GM18520 (cell line): ENCODE results near the gene CAND2.

Source experiments
- ATAC-seq: cut with Tn5 transposase; IDR thresholded peaks from one replicate; pipeline ENCODE4 v1.9.1; 2021; ENCODE audit not compliant: unreplicated experiment

CAND2 gene

DNA sequence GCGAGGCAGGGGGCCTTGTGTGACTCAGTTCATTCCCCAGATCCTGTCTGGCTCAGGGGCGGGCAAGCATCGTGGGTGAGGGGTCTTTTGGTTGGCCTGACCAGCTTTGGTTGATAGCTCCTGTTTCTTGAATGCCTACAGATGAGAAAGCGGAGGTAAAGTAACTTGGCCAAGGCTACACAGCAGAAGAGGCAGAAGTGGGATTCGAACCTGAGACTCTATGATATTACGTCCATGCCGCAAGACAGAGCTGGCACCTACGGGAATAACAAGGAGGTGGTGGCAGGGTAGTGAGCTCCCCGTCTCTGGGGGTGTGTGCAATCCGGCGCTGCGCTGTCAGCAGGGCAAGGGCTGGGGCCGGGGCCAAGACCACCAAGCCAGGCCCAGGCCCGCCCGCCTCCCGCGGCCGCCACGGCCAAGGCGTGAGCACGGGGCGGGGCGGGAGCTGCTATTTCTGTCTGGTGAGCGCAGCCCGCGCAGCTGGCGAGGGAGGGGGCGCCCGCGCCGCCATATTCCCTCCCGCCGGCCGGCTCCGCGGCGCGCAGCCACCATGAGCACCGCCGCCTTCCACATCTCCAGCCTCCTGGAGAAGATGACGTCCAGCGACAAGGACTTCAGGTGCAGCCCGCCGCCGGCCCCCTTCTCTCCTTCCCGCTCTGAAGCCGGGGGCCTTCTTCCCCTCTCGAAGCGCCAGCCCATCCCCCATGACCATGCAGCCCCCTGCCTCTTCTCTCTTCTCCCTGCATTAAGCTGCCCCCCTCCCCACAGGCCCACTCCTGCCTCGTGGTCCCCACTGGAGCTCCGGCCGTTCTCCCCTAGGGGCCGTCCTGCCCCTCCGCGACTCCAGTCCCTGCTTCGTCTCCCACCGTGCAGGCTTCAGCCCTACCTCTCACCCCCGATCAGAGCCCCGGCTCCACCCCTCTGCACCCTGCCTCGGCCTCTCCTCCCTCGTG is at the start of gene CAND2:
TSS of gene CAND2 (plus strand) at position 510 of the 953 bp plus-strand sequence. CDS start at position 551, 41 bp downstream.
- no peak for ATAC-seq

DNA sequence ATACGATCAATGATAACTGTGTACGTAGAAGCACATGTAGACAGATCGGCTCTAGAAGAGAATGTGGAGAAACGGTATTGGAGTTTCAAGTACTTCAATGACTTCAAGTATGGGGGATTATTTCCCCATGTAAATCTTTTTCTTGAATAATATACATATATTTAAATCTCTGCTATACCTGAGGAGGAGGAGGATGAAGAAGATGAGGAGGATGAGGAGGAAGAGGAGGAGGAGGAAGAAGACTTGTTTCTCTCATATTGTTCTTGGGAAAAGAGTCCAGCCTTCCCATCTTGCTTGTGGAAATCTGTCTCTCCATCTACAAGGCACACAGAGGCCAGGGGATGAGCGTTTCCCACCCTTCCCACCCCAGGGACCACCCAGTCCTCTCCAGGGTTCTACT is 48.0 kb upstream of the CAND2 start:
- no peak for ATAC-seq

DNA sequence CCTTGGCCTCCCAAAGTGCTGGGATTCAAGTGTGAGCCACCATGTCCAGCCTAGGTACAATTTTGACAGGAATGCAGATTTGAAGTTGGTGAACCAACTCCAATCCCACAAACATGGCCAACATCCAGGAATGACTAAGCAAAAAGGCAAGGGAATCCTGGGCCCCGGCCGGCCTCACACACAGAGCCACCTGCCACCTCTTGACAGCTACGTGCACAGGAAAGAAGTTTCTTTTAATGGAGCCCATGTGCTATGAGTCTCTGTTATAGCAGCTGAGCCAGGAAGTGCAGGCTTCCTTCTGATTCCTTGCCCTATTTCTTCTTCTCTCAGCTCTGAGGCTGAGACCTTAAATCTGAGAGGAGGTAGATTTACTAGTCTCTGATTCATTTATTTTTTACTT is 46.3 kb upstream of the CAND2 start:
- ATAC-seq = no peak

DNA sequence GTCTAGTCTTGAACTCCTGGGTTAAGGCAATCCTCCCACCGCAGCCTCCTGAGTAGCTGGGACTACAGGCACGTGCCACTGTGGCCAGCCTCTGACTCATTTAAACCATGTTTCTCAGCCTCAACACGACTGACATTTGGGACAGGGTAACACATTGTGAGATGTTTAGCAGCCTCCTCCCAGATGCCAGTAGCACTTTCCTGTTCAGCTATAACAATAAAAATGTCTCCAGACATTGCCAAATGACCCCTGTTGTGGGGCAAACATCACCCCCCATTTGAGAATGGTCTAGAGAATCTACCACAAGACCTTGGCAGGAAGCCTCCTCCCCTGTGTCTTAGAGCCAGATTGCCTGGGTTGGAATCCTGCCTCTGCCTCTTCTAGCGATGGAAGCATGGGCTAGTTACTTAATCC is 45.8 kb upstream of the CAND2 start:
- no peak for ATAC-seq

DNA sequence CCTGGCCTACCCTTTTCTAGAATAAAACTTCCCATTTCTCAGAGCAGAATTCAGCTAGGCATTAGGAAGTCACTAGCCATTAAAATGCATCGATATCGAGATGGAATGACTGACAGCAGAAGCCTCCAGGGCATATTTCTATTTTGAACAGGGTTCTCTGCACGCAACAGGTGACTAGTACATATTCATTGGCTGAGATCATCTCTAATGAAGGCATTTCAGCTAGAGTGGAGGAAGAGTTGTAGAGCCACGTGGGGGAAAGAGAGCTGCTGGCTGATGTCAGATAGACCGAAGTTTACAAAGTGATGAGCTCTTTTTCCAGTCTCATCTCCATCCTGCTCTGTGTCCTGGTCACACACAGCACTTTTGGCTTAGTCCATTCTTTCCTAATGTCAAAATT is 44.9 kb upstream of the CAND2 start:
- ATAC-seq = no peak

DNA sequence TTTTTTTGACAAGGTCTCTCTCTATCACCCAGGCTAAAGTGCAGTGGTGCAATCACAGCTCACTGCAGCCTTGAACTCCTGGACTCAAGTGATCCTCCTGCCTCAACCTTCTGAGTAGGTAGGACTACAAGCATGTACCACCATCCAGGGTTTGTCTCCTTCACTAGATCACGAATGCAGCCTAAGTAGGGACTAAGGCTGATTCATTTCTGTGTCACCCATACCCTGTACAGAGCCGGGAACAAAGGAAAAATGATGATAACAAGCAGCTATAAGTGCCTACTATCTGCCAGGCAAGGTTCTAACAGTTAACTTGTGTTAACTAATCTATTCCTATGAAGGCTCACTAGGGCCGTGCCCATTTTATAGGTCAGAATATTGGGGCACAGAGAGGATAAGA is 44.4 kb upstream of the CAND2 start:
- no peak for ATAC-seq

DNA sequence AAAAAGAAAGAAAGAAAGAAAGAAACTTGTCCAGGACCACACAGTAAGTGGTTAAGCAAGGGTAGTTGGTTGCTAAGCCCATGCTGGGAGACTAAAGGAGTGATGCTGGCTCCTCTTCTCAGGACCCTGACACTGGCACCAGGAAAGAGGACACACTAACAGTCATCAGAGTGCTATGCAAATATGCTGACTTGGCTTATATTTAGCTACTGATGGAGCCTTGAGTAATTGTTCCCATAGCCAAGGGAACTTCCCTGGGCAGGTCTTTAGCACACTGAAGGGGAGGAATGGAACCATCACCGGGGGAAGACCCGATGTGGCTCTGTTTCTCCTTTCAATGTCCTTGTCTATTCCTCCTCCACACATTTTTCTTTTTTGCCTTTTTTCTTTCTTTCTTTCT is 43.7 kb upstream of the CAND2 start:
- ATAC-seq = peak; percentile 51

DNA sequence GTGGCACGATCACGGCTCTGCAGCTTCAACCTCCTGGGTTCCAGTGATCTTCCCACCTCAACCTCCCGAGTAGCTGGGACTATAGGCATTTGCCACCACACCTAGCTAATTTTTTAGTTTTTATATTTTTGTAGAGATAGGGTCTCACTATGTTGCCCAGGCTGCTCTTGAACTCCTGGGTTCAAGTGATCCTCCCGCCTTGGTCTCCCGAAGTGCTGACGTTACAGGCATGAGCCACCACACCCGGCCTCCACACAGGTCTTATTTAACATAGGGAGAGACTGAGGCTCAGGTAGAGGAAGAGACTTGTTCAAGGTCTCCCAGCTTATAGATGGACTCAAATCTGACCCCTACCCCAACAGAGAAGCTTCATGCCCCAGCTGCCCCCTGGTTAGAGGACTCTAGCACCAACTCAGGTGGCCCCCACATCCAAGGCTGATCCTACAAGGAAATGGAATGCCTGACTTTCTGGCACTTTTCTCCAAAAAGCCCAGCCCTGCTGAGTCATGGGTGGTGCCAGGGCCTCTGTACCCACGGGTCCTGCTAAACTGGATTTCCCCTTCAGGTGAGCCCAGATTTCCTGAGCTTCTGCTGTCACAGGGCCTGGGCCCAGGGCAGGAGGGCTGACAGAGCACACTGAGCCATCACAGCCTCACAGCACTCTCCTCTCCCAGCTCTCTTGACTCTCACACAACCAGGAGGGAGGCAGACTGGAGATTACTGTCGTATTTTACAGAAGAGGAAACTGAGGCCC is 43.0 kb upstream of the CAND2 start:
- no peak for ATAC-seq

DNA sequence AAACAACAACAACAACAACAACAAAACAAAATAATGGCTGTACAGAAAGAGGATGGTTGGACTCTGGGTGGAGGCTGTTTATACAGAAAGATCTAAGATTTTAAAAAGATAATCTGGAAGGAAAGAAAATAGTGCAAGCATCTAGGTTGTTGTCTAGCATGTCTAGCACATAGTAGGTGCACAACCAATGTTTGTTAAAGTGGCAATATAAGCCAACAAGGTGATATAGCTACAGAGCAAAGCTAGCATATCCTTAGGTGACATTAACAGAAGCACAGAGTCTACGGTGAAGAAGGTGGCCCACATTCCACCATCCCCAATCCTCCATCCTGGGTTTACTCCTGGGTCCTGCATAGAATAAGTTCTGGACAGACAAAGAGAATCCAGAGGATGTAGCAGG is 42.2 kb upstream of the CAND2 start:
- no peak for ATAC-seq

DNA sequence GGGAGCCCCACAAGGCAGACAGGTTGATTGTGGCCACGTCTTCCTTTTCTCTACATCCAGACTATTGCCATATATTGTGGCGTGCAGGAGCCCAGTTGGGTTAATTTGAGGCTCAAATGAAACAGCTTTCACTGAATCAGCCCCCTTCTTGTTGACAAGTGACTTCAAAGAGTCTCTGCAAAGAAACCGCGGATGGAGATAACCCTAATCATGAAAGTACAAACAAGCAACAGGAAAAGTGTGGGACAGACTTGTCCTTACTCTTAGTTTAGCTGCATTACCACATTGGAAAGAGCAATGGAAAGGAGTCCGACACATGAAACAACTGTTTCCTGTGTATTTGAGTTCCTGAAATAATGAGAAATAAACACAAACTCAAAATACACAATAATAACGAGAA is 40.7 kb upstream of the CAND2 start:
- no peak for ATAC-seq

DNA sequence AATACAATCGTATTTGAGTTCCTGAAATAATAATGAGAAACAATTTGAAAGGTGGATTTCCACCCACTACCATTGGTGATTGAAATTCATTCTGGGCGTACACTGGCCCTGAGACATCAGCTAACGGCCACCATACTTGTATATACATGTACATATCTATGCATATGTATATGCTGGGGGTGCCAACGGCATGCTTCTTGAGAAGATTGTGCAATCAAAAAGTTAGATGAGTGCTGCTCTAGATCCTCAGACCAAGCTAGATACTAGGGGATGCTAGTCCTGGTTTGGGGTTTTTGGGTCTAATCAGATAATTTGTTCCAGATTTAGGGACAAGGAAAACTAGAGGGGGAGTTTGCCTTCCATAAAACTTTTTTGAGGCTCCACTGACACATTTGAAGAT is 40.3 kb upstream of the CAND2 start:
- no peak for ATAC-seq

DNA sequence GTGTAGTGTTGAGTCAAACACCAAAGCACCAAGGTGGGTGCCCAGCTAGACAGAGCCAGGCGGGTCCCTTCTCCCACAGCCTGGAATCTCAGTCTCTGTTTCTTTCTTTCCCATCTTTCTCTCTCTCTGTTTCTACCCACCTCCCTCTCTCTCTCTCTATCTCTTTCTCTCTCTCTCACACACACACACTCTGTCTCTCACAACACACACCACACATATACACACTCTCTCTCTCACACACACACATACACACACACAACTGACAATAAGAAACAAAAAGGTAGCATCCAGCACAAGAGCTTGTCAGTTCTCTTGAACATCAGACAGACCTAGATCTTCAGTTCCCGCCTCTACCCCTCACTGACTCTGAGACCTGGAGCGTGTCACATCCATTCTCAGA is 39.8 kb upstream of the CAND2 start:
- no peak for ATAC-seq

DNA sequence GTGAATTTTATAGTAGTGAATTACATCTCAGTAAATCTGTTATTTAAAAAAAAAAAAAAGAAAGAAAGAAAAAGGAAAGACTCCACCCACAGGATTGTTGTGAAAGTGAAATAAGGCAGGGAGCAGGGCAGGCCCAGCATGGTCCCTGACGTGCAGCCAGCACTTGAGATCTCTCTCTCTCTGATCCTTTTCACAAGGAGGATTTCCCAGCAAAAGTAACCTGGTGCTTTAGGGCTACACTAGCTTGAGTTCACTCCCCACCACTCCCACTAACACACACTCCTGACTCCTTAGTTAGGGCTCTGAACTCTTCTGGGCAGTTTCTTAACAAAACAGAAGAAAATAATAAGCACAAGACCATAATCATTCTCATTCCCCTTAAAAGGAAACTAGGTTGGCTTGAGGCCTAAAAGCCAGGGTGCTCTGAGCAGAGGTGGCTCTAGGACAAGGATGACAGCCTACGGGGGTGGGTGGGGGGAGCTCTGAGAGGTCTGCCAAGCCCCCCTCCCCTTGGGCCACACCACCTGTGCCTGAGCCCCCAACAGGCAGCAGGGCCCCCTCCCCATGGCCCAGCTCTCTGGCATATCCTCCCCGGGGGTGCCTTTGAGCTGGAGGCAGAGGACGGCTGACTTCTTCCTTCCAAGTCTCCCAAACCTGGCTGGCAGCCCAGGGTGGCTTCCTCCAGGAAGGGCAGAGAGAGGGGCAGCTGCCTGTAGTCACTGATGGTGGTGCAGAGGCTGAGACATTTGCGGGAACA is 38.3 kb upstream of the CAND2 start:
- ATAC-seq = no peak

DNA sequence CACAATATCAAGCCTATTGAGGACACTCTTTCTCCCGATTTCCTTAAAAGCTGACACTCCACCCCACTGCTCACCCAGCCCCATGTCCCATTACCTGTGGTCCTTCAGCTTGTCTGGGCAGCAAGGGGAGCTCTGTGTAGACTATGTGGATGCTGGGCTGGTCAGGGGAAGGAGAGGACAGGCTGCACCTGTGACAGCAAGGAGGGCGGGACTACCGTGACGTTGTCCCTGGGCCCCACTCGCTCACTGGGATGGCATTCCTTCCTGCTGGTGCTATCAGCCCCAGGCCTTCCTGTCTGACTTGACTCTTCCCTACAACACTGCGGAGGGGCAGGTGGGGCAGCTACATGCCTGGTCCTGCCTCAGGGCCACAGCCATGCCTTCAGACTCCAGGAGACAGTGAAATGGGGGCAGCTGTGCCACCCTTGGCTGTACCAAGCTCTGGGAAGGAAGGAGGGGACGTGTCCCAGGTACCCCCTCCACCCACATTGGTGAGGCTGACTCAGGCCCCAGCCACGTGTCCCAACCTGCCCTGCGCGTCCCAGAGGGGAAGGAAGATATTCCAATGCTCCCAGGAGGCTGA is 37.3 kb upstream of the CAND2 start, which contains the start of gene TMEM40:
TSS of gene TMEM40 (minus strand) at position 163 of the 583 bp plus-strand sequence. CDS start 9,427 bp downstream, outside the sequence.
- ATAC-seq = no peak

DNA sequence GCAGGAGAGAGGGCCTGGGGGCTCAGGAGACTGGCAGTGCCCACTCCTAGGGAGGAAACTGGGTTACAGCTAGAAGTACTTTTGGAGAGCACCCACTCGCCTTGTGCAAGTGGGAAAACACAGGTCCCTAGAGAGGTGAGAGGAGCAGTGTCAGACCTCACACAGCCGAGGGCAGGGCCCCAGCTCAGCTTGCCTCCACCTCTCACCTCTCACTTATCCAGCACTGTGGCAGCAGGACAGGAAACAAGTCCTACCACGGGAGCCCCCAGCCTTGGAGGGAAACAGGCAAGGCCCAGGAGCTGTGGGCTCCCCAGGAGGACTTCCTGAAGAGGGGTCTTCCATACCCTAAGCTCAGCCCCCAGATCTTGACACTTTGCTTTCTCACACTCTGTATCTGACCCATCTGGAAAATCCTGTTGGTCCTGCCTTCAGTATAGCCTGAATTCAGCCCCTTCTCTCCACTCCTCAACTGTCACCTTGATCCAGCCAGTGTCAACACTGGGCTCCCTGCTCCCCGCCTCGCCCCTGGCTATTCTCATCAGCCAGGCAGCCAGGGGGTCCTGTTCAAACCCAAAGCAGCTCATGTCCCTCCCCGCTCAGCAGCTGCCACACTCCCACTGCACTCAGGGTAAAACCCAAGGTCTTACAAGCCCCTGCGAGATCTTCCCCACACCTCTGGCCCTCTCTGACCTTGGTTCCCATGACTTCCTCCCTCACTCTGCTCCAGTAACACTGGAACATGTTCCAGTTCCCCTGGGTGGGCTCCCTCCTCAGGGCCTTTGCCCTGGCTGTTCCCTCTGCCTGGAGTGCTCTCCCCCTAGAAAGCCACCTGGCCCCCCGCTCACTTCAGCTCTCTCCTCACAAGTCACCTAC is 36.6 kb upstream of the CAND2 start:
- ATAC-seq = no peak

DNA sequence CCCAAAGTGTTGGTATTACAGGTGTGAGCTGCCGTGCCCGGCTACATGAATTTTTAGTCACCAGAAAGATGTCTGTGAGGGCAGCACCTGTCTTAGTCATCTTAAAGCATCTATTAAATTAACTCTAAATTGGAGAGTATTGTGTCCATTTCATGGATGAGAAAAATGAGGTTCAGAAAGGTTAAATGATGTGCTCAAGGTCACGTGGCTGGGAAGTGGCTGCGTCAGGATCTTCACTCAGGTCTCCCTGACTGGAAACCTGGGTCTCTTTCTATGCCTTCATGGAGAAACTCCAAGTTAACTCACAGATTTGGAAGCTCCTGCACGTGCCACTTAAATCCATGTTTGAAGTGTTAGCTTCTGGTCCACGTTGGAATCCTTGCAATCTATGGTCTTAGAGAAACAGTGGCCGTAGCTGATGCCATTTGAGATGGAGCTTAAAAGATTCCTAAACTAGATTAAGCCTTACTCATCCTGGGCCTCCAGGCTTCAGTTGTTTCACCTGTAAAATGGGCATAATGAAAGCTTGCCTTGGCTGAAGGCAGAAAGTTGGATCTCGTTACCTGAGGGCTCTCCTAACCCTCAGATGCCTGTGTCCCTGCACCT is 32.2 kb upstream of the CAND2 start:
- ATAC-seq = no peak

DNA sequence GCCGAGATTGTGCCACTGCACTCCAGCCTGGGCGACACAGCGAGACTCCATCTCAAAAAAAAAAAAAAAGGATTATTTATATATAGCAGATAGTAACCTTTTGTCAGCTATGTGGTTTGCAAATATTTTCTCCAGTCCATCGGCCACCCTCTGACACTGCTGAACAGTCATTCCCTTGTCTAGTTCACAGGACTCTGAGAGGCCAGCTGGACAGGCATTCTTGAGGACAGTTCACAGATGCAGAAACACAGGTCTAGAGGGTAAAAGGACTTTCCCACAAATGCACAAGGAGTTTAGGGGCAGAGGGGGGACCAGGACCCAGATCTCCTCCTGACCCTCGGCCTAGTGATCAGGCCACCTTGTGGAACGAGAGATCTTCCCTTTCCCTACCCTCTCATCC is 29.9 kb upstream of the CAND2 start:
- ATAC-seq = no peak

DNA sequence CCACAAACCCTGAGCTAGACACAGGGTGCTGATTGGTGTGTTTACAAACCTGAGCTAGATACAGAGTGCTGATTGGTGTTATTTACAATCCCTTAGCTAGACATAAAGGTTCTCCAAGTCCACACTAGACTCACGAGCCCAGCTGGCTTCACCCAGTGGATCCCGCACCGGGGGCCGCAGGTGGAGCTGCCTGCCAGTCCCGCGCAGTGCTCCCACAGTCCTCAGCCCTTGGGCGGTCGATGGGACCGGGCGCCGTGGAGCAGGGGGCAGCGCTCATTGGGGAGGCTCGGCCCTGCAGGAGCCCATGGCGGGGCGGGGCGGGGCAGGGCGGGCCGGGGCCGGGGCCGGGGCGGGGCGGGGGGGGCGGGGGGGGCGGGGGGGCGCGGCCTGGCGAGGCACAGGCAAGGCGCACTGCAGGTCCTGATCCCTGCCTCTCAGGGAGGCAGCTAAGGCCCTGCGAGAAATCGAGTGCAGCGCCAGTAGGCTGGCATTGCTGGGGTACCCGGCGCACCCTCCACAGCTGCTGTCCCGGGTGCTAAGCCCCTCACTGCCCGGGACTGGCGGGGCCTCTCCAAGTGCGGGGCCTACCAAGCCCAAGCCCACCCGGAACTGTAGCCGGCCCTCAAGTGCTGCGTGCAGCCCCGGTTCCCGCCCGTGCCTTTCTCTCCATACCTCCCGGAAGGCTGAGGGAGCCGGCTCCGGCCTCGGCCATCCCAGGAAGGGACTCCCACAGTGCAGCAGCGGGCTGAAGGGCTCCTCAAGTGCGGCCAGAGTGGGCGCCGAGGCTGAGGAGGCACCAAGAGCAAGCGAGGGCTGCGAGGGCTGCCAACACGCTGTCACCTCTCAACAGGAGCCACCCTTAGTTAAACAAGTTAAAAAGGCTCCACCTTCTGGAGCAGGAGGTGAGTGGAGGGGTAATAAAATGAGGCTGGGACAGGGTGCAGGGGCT is 27.6 kb upstream of the CAND2 start:
- no peak for ATAC-seq
